NCI-H2107 treated with DMSO at 0.1 percent for 48 hours (cell line): ENCODE measurements around the gene SPG7.

ENCODE experiments used
- DNase-seq: peaks from one replicate; lab custom pipeline; 2025; ENCODE audit not compliant: unreplicated experiment; lab: John Stamatoyannopoulos, UW

SPG7 gene

DNA sequence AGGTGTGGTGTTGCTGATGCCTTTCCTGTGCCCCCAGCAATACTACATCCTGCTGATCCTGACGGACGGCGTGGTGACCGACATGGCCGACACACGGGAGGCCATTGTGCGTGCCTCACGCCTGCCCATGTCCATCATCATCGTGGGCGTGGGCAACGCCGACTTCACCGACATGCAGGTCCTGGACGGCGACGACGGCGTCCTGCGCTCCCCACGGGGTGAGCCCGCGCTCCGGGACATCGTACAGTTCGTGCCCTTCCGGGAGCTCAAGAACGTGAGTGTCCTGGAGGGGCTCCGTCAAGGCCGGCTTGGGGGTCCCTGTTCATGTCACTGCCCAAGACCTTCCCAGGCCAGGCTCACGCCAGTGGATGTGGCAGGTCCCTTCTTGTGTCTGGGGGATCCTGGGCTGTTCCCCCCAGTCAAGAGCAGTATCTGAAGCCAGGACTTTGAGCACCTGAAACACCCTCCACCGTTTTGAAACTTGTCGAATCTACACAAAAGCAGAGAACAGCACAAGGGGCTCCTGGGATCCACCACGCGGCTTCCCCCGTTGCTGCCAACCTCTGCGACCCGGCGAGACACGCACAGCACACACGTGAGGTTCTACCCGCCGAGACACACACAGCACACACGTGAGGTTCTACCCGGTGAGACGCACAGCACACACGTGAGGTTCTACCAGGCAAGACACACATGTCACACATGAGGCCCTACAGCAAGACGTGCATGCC is 87.3 kb downstream of the SPG7 start:
- DNase-seq, result no peak

DNA sequence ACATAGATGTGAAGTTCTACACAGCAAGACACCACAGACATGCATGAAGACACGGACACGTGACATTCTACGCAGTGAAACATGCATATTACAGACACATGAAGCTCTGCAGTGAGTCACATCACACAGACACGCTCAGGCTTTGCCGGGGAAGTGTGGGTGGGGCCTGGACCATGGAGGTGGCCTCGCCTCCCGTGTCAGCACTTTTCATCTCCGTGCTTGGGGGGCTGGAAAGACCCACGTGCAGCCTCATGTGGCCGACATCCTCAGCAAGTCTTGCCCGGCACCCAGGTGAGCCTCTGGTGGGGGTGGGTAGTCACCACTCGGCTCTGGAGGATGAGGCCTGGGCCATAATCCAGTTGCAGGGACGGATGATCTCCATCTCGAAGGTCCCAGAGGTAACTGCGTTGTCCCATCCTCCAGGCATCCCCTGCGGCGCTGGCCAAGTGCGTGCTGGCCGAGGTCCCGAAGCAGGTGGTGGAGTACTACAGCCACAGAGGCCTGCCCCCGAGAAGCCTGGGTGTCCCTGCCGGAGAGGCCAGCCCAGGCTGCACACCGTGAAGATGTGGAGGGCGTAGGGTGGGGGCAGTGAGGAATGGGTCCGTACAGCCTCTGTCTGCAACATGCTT is 88.0 kb downstream of the SPG7 start:
- no peak for DNase-seq

DNA sequence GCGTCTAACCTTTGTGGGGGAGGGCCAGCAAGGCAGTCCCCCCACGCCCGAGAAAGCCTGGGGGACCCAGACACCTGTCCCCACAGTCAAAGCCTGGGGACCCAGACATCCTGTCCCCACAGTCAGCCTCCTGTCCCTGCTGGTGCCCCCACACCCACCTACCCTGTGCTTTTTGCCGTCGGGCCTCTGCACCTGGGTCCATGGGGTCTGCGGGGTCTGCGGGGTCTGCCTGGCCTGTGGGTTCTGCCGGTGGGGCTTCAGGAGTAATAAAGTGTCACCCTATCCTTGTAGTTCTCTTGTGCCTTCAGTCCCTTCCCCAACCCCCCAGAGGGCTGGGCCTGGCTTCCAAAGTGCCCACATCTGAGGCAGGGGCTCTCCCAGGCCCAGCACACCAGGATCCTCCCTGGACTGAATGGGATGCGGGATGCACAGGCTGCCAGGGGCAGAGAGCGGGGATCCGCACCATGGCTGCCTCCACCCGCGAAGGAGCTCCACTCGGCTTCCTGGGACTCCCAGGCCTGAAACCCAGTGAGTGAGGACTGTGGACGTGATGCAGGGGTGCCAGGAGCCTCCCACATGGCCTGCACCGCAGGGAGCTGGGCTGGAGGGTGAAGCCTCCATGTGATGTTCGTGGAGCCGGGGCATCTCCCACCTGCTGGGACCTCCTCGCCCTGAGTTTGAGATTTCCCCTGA is 88.9 kb downstream of the SPG7 start:
- no peak for DNase-seq

DNA sequence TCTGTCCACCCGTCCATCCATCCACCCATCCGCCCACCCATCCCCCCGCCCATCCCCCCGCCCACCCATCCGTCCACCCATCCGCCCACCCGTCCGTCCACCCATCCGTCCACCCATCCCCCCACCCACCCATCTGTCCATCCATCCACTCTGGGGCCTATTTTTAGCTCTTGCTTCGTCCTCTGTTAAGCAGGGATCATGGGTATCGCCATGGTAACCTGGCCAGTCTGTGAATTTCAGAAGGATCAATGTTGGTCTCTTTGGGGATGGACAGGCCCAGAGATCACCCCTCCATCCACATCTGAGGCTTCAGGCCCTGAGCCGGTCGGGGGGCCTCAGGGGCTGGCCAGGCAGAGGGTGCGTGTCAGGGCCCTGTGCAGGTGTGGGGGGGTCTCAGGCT is 90.0 kb downstream of the SPG7 start:
- no peak for DNase-seq

DNA sequence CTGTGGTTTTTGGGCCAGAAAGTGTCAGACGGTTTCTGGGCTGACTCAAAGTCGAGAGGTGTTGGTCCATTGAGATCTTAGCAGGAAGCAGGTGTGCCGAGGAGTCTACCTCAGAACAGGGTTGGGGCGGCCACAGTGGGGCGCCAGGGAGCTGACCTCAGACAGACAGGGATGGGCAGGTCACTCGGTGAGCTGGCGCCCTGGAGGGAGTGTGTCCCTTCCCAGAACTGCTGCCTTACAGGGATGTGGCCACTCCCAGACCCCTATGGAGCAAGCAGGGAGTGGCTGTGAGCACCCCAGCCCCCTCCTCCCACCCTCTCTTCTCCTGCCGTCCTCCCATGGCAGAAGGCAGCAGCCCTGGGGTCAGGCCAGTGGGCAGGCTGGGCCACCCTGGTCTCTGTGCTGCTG is 91.3 kb downstream of the SPG7 start:
- no peak for DNase-seq

DNA sequence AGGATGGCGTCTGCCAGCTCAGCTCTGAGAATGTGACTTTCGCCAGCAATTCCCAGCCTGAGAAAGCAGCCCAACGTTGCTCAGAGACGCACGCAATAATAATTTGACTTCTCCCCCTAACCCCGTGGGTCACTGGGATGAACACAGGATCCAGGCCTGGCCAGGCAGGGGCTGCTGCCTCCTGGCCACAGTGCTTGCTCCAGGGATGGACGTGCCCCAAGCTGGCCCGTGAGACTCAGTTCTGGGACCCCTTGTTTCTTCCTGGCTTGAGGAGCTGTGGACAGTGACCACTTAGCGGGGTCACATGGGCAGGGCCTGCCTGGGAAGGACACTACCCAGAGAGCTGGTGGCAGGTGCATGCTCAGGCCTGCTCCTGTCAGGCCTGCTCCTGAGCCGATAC is 91.7 kb downstream of the SPG7 start:
- no peak for DNase-seq

DNA sequence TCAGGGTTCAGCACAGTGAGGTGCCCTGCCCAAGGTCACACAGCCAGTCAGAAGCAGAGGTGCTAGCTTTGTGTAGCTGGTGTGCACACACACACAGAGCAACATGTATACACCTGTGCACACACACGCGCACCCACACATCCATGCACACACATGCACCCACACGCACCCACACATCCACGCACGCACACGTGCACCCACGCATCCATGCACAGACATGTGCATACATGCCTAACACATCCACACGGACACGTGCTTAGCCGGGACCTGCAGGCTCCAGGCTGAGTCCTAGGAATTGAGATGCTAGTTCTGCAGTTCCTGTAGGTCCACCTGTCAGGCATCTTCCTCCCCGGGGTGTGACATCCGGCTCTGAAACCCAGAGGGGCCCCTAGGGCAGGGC is 92.2 kb downstream of the SPG7 start:
- DNase-seq, result no peak

DNA sequence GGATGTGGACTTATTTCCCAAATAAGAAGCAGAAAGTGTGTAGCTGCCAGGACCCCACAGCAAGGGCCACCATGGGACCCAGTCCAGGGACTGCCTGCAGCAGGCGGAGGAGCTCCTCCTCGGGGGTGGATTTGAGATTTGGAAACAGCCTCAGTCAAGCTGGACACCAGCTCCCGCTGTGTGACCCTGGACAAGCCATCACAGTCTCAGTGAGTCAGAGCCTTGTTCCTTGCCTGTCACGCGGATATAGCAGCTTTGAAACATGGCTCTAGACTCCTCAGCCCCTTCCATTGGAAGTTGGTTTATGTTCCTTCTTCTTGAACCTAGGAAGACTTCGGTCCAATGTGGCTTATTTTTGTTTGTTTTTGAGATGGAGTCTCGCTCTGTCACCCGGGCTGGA is 92.8 kb downstream of the SPG7 start:
- no peak for DNase-seq

DNA sequence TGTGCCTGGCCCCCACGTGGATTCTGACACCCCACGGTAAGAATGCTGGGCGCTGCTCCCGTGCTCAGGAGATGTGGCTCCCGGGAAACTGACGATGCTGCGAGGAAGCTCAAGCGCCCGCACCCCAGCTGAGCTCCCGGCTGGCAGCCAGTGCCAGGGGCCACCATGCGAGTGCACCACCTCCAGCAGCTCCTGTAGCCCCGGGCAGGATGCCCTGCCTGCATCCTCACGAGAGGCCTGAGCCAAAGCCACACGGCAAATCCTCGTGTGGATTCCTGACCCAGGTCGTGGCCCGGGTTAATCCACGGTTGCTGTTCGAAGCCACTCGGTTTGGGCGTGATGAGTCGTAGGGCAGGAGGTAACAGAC is 93.7 kb downstream of the SPG7 start:
- no peak for DNase-seq

DNA sequence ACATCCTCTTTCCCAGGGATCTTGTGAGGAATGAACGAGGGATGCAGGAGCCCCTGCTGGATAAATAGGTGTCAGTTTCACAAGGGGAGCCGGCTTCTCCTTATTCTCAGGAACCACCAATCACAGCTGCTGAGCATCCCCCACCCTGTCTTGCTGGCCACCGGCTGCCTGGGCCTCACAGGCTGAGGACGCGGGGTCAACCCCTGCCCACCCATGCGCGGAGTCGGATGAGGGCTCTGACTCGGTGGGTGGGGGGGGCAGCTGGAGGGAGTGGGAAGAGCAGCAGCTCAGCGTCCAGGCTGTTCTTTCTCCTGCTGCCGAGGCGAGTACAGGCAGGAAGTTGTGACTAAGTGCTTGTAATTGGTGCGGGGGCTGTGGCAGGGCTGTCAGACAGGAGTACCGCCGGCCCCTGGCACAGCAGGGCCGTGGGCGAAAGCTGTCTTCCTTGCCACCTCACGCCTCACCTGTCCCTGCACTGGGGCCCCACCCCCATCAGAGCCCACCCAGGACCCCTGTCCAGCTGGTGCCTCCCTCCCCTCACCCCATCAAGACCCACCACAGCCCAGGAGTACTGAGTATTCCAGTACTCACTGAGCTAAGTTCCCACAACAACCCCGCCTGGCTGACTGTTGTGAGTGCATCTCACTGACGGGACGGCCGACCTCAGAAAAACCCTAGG is 94.2 kb downstream of the SPG7 start:
- peak; percentile 18 for DNase-seq

DNA sequence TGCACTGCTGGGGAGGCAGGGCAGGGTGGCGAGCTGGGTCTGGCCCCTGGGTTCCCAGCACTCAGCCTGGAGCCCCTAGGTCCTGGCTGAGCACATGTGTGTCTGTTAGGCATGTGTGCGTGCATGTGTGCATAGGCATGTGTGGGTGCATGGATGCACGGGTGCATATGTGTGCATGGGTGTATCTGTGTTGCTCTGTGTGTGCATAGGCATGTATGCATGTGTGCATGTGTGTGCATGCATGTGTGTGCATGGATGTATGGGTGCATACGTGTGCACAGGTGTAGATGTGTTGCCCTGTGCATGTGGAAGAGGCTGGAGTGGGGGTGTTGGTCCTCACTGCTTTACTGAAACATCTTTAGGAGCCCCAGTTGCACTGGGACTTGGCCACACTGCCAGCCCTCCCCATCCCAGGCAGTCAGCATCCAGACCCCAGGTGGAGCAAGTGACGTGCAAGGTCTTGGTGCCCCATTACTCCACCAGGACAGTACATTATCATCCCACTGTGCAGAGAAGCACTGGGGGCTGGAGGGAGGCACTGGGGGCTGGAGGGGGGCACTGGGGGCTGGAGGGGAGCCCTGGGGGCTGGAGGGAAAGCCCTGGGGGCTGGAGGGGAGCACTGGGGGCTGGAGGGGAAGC is 94.9 kb downstream of the SPG7 start:
- no peak for DNase-seq

DNA sequence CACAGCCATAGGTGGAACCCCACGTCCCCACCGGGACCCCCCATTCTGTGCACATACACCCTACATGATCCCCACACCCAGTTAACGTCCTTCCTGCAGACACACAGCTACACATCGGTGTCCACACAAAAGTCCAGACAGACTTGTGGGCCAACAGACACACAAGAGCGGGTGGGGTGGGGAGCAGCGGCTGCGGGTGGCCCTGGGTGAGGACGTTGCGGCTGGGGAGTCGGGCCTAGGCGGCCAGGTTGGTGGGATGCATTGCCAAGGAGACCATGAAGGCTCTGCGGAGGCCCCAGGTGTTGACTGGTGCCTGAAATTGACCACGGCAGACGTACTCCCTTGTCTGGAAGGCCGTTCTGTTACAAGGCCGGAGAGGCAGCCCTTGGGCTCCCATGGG is 96.6 kb downstream of the SPG7 start:
- no peak for DNase-seq

DNA sequence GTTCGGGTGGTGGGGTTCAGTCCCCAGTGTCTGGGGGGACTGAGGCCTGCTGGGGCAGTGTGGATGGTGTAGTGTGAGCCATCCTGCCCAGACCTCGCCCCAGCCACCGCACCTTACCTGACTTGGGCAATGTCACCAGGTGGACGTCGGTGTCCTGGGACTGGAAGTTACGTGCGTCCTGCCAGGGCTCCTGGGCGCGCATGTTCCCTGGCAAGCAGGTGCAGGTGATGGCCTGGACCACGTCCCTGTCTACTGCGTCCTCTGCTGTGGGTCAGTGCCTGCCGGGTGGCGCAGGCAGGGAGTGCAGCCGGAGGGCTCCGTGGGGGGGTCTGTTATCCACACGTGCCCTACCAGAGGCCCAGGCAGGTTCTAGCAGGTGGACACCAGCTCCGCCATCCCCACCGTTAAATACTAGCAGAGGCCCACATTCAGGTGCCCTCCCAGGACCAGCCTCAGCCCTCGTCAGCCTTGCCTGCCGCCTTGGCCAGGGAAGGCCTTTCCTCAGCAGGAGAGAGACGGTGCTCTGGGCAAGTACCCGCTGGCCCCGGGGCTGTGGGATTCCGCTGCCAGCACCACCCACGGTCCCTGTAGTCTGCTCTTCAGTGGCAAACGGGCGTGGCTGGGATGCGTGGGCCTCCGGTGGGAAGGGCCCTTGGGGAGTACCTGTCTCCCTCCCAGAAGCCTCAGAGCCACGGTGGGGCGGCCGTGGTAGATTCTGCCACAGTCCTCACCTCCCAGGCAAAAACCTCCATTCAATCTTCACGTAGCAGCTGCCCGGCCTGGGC is 97.2 kb downstream of the SPG7 start:
- no peak for DNase-seq

DNA sequence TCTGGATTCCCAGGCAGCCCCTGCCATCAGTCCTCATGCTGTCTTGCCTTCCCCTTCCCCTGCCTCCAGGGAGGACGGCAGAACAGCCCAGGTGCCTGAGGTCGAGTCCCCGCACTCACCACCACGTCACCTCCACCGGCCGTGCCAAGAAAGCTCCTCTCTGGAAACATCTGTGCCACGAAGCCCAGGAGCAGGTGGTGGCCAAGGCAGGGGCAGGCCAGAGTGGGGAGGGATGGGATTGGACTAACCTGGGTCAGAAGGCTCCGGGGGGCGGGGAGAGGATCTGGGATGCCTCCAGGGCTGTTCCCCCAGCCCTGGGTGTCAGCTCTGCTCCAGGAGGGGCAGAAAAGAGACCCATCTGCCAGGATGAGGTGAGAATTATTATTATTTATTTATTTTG is 97.8 kb downstream of the SPG7 start:
- DNase-seq, result no peak
